AML-193 (cell line): ENCODE measurements around the gene MUC4.
"Not testable (repeated sequence)": the region's sequence is repeated elsewhere in the genome, so short reads cannot be mapped to it uniquely, and the experiment has no call there.

Source experiments
- DNase-seq, 2 experiments: peaks; one replicate each; lab custom pipeline; 2025; lab: John Stamatoyannopoulos, UW

MUC4 gene

DNA sequence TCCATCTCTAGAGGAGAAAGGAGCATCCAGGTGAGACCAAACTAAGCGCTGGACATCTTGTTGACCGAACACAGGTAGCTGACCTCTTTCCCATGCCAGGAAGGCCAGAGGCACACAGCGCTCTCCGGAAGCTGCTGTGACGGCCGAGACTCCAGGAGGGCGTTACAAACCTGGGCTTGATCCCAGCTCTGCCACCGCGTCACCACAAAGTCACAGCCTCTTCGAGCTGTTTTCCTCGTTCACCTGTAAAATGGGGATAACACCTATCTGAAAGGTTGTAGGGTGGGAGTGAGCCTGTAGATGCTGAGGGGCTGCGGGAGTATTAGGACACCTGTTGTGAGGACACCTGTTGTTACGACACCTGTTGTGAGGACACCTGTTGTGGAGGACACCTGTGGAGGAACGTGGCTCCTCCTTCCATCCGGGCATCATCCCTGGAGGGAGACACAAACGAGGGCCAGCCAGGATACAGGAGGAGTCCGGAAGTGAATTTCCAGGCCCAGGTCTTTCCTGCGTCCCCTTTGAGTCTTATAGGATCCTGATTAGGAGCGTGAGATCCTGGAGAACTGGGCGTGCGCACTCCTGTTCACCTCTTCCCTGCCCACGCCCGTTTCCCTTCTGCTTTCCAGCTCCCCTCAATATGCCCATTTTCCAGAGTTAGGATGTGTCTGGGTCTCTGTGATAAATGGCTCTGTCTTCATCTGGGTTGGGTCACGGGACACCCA, 2.3 kb upstream of the MUC4 start:
- no peak for DNase-seq

GRCh38 chr3:195812366-195812765, 637 bp upstream of the MUC4 start:
- no peak for DNase-seq

- no peak for DNase-seq
Observed at GRCh38 chr3:195810455-195810845, 1.3 kb downstream of the MUC4 start.

GRCh38 chr3:195809796-195810454, 1.8 kb downstream of the MUC4 start:
- DNase-seq, result no peak

GRCh38 chr3:195809291-195809785, 2.4 kb downstream of the MUC4 start:
- no peak for DNase-seq

GRCh38 chr3:195808741-195809290, 2.9 kb downstream of the MUC4 start:
- no peak for DNase-seq

- DNase-seq, result no peak
Observed at GRCh38 chr3:195807681-195808121, 4.0 kb downstream of the MUC4 start.

GRCh38 chr3:195806916-195807231, 4.9 kb downstream of the MUC4 start:
- DNase-seq, result no peak

DNA sequence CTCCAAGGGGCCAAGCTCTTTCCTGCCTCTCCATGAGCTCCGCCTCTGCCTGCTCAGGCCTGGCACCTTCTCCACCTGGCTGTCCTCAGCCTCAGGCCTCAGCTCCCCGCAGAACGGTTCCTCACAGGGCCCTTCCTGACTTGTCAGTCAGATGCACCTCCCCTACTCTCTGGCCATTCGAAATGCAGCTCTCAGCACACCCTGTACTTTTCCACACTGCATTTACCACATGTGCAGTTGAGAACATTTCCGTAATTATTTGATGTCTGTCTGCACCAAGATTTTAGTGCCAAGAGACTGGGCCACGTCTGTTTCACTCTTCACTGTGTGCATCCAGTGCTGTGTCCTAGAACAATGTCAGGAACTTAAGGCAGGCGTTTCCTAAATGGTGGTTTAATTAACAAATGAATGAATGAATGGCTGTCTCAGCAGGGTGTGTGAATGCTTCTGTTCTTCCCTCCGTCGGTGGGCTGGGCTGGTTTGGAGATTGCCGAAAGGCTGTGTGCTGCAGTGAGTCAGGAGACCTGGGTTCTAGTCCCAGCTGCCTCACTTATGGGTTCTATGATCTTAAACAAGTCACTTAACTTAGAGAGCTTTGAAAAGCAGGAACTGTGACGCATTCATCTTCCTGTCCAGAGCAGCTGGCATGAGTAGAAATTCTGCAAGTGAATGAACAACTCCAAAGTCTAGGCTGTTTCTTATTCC, 5.4 kb downstream of the MUC4 start:
- DNase-seq, result no peak

DNA sequence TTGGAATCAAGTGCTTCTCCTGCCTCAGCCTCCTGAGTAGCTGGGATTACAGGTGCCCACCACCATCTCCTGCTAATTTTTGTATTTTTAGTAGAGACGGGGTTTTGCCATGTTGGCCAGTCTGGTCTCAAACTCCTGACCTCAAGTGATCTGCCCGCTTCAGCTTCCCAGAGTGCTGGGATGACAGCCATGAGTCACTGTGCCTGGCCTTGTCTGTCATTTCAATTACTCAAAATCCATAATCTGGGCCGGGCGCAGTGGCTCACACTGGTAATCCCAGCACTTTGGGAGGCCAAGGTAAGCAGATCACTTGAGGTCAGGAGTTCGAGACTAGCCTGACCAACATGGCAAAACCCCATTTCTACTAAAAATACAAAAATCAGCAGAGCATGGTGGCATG, 6.1 kb downstream of the MUC4 start:
- DNase-seq, result not testable (repeated sequence)

GRCh38 chr3:195805181-195805580, 6.5 kb downstream of the MUC4 start:
- no peak for DNase-seq

DNA sequence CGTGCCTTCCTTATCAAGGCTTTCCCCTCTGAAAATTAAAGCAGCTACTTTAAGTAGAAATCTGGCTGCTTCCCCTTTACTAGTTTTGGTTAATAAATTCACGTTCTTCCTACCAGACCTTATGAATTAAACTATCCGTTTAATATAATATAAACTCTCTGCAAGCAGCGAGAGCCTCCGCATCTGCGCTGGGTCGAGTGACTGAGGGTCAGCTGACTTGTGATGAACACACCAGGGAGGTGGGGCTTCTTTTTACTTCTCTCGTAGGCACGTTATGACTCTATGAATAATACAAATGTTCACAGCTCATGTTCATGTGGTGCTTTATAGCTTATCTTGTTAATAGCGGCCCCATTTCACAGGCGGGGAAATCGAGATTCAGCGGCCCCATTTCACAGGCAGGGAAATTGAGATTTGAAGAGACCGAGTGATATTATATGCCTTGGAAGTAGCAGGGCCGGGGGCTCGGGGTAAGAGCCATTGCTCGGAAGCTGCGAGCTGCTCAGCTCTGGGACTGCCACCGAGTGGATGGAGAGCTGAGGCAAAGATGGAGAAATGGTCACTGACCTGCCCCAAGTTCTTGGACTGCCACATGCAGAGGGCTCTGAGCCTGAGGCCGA, 8.3 kb downstream of the MUC4 start:
- no peak for DNase-seq

DNA sequence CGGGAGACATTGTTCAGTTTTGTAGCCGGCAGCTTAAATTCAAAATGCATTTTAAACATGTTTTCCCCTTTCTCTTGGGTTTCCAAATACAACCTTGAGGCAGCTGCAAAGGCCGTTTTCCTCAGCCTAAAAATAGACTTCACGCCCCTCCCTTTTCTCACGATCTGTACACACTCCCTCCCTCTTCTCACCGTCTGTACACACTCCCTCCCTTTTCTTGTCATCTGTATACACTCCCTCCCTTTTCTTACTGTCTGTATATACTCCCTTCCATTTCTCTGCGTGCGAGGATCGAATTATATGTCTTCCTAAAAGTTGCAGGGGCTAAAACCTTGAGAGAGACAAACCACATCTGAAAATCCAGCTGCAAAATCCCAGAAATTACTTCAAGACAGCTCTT, 8.9 kb downstream of the MUC4 start:
- DNase-seq, result no peak

- no peak for DNase-seq
Observed at GRCh38 chr3:195802261-195802701, 9.4 kb downstream of the MUC4 start.

GRCh38 chr3:195801251-195802183, 10.2 kb downstream of the MUC4 start:
- DNase-seq, result no peak

DNA sequence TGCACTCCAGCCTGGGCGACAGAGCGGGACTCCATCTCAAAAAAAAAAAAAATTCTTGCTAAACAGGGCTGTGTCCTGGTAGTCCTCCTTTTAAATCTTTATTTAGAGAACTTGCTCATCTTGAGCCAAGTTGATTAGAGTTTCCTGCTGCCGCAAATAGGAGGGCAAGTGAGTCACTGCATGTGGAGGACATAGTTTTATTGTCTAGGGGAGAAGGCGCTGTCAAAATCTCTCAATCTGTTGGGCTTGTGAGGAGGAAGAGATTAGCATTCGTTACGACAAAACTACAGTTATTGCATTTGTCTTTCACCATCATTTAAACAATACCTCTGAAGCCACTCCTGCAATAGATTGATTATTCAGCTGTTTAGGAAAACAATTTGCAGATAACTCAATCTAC, 11.5 kb downstream of the MUC4 start:
- DNase-seq, result no peak

DNA sequence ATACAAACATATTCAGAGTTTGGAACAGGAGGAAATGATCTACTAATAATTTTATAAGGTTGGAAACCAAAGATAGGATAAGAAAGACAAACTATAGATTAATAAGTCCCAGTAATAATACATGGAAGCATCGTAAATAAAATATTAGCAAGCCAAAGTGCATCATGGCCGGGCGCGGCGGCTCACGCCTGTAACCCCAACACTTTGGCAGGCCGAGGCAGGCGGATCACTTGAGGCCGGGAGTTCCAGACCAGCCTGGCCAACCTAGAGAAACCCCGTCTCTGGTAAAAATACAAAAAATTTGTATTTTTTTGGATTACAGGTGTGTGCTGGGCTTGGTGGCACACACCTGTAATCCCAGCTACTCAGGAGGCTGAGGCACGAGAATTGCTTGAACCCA, 14.9 kb downstream of the MUC4 start:
- no peak for DNase-seq

DNA sequence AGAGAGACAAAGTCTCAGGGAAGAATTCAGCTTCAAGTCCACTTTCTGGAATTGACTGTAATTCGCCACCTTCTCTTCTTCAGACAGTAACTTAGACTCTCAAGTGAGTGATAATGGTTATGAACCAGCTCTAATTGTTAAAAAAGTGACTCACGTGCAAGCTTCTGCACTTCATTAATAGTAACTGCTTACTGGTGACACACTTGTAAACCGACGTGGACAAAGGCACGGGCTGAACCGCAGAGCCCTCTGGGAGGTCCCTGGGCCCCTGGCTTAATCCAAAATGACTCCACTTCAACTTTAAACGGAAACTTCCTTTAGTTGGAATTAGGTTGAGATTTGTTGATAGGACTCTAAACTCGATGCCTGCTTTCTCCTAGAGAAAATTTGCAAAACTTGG, 17.0 kb downstream of the MUC4 start:
- no peak for DNase-seq

DNA sequence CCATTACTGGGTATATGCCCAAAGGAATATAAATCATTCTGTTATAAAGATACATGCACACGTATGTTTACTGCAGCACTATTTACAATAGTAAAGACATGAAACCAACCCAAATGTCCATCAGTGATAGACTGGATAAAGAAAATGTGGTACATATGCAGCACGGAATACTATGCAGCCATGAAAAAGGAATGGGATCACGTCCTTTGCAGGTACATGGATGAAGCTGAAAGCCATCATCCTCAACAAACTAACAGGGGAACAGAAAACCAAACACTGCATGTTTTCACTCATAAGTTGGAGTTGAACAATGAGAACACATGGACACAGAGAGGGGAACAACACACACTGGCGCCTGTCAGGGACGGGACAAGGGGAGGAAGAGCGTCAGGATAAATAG, 19.1 kb downstream of the MUC4 start:
- DNase-seq, result not testable (repeated sequence)

- DNase-seq, result no peak
Observed at GRCh38 chr3:195790901-195791300, 20.8 kb downstream of the MUC4 start.
